22Rv1 (cell line): ENCODE measurements around the gene KCTD7.
"Not testable (repeated sequence)": the region's sequence is repeated elsewhere in the genome, so short reads cannot be mapped to it uniquely, and the experiment has no call there.

Experiments
- H3K27ac ChIP-seq: fragments of 450-650 bp; 2 replicates; pipeline ENCODE4 v1.5.1; 2017
- ZFX ChIP-seq: fragments of 450-650 bp; IDR thresholded peaks from 2 replicates; pipeline ENCODE4 v1.6.1; 2017; ENCODE audit warnings: antibody characterized with exemption, borderline replicate concordance
- TF ChIP-seq, protein P1 (sequence below): fragments of 450-650 bp; IDR thresholded peaks from 2 replicates; pipeline ENCODE4 v1.5.1; 2017; ENCODE audit warnings: mild to moderate bottlenecking

The KCTD7 gene

DNA sequence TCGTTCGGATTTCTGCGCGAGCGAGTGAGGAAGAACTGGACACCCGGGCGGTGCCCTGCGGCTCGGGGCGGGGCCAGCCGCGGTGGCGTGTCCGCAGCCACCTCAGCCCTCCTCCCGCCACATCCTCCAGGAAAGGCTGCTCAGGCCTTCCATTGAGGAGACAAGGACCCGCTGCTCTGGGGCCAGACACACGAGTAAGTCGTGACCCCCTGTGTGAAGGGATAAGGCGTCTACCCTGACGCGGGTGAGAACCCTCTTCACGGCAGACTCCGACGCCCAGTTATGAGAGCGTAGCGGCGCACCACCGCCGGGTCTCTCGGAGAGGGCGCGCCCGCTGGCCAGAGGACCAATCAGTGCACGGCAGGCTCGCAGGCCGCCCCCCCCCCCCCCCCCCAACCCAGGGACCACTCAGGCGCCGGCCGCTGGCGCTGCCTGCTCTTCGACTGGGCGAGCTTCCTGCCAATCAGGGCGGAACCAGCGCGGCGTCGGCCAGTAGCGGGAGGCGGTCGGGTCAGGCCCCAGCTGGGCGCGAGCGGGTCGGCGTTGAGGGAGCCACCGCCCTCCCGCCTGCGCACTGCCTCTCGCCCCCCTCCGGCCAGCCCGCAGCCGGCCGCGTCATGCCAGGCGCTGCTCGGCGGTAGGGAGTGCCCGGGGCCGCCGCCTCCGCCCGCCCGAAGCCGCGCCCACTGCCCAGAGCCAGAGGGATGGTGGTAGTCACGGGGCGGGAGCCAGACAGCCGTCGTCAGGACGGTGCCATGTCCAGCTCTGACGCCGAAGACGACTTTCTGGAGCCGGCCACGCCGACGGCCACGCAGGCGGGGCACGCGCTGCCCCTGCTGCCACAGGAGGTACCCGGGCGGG is at the start of gene KCTD7:
TSS of gene KCTD7 (plus strand) at position 521 of the 861 bp plus-strand sequence. CDS start at position 705, 184 bp downstream.
- H3K27ac ChIP-seq: peak within 1 kb of the TSS; percentile 88
- TF ChIP-seq ZFX: no peak
- TF ChIP-seq, protein P1, sequence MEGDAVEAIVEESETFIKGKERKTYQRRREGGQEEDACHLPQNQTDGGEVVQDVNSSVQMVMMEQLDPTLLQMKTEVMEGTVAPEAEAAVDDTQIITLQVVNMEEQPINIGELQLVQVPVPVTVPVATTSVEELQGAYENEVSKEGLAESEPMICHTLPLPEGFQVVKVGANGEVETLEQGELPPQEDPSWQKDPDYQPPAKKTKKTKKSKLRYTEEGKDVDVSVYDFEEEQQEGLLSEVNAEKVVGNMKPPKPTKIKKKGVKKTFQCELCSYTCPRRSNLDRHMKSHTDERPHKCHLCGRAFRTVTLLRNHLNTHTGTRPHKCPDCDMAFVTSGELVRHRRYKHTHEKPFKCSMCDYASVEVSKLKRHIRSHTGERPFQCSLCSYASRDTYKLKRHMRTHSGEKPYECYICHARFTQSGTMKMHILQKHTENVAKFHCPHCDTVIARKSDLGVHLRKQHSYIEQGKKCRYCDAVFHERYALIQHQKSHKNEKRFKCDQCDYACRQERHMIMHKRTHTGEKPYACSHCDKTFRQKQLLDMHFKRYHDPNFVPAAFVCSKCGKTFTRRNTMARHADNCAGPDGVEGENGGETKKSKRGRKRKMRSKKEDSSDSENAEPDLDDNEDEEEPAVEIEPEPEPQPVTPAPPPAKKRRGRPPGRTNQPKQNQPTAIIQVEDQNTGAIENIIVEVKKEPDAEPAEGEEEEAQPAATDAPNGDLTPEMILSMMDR: no peak

DNA sequence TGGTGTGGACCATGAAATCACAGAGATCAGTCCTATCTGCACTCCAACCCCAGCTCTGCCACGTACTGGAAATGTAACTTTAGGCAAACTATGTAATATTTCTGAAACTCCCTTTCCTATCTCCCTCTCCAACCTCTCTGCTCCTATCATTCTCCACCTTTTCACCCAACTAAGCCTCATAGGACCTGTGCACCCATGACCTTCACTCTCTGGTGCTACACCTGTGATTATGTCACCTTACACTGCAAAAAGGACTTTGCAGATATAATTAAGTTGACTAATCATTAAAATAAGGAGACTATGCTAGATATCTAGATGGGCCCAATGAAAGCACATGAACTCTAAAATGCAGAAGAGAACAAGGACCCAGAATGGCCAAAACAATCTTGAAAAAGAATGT is 48.3 kb upstream of the KCTD7 start:
- H3K27ac ChIP-seq: not testable (repeated sequence)

DNA sequence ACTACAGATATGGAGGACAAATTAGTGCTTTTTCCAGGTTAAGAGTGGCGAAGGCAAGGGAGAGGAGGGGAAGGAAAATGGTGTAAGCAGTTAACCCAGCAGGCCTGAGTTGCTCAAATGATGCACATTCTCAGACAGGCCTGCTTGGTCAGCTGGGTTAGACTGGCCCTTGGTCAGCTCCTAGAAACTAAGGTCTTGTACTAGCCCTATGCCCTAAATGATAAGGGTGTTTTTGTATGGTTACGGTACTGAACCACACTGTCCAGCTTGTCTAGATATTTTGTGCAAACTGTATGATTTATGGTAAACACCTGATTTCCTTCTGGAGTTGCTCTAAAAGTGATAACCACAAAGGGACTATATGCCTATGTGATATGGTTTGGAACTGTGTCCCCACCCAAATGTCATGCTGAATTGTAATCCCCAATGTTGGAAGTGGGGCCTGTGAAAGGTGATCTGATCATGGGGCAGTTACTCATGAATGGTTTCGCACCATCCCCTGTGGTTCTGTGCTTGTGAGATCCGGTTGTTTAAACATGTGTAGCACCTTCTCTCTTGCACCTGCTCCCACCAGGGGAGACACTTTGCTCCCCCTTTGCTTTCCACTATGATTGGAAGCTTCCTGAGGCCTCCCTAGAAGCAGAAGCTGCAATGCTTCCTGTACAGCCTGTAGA is 45.7 kb upstream of the KCTD7 start:
- H3K27ac ChIP-seq: not testable (repeated sequence)

DNA sequence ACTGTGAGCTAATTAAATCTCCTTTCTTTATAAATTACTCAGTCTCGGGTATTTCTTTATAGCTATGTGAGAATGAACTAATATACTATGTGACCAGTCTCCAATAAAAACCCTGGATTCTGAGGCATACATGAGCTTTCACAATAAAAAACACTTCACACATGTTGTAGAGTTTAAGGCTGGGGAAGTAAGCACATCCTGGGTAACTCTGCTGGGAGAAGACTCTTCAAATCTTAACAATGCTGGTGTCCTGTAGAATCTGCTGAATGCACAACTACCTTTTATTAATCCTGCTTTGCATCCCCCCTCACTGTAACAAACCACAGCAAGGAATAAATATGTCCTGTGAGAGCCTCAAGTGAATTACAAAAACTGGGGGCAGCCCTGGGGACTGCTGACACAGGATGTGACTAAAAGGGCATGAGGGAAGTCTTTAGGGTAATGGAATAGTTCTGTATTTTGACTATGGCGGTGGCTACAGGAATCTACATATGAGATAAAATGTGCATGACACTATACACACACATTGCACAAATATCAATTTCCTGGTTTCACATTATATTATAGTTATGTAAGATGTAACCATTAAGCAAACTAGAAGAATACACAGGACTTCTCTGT is 45.1 kb upstream of the KCTD7 start:
- TF ChIP-seq, protein P1: no peak
- no peak for TF ChIP-seq ZFX
- H3K27ac ChIP-seq: no peak overlapping the region

DNA sequence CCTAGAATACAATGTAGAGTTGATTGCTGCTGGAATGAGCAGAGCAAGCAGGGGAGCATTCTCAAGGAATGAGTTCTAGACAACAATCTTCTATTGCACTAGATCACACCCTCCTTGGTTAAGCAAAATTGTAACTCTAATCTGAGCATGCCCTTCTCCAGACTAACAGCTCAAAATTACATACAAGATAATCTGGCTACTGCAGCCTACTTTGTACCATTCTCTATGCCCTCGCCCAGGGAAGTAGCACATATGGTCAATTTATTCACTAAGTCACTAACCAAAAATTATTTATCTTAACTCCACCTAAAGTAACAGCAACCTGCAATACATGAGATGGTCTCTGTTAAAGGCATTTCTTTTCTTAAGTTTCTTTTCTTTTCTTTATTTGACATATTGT is 42.5 kb upstream of the KCTD7 start:
- TF ChIP-seq, protein P1: no peak
- no peak for TF ChIP-seq ZFX
- no peak overlapping the region for H3K27ac ChIP-seq

DNA sequence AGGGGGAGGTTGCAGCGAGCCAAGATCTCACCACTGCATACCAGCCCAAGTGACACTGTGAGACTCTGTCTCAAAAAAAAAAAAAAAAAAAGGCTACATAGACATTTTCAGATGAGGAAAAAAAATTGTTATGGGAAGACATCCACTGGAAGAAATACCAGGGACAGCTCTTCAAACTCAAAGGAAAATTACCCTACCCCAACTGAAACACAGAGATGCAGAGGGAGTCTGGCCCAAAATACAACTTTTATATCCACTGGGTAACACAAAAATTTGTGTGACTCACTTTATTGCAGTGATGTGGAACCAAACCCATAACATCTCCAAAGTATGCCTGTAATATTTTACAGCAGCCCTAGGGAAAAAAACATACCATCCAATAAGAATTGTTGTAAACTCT is 40.5 kb upstream of the KCTD7 start:
- H3K27ac ChIP-seq: not testable (repeated sequence)

DNA sequence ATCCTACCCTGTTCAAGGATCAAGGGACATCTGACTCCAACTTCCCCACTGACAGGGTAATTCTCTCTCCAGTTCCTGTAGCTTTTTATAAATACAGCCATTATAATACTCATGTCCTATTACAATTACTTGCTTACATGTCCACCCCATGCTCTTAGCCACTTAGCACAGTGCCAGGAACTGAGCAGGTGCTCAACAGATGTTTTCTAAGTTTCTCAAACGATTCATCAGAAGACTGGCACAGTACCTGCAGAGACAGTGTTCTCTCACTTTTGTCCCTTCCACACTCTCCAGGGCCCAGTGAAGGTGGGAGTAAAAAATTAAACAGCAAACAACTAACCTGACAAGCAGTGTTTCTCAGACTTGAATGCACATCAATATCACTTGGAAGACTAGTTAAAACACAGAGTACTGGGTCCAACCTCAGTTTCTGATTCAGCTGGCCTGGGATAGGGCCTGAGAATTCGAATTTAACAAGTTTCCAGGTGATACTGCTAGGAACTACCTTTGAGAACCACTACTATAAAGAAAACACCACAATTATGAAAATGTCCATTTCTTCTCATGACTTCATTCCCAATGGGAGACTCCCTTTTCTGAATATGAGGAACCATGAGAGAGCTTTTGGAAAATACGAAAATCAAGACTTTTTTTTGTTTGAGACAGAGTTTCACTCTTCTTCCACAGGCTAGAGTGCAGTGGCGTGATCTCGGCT is 39.7 kb upstream of the KCTD7 start:
- H3K27ac ChIP-seq: not testable (repeated sequence)

DNA sequence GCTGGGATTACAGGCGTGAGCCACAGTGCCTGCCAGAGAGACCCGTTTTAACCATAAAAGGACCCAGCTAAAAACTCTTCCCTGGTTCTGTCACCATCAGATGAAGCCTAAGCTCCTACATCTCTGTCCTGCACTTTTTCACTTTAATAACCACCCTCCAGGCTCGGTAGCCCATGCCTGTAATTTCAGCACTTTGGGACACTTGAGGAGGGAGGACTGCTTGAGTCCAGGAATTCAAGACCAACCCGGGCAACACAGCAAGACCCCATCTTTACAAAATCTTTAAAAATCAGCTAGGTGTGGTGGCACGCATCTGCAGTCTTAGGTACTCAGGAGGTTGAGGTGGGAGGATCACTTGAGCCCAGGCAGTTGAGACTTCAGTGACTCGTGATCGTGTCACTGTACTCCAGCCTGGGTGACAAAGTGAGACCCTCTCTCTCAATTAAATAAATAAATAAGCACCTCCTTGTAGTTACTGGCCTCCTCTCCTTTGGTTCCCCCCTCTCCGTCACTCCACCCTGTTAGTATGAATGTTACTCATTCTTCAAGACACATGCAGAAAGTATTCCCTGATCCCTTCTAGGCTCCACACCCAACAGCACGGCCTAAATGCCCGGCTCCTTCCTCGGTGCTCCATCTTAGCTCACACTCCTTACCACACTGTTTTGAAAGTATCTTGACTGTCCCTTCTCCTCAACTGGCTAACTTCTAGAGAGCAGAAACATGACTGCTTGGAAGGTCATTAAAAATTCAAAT is 38.2 kb upstream of the KCTD7 start:
- H3K27ac ChIP-seq: not testable (repeated sequence)

DNA sequence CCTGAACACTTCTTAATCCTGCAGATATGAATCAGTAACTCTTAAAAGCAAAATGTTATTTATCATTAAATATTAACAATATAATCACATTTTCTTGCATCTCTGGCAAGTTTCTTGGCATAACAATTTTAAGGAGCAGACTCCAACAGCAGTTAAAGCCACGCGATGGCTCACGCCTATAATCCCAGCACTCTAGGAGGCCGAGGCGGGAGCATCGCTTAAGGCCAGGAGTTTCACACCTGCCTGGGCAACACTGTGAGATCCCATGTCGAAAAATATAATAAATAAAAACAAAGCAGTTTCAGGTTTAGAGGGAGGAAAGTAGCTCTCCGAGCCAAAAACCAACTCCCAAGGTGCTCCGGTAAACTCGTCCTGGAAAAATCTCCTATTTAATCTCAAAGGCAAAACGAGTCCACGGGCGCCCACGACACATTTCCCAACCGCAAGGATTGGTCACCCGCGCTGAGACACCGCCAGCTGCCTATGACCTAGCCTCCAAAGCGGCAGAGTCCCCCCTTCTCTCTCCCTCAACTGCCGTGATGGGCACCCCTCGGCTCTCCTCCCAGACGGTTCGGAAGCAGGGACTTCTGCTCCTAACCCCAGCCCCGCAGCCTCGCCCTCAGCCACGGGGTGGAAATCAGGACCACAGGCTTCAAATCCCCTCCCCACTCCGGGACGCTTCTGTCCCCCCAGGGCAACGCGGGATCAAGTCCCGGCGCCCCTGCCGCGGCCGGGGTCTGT is 37.5 kb upstream of the KCTD7 start:
- peak overlapping the region; percentile 88 for H3K27ac ChIP-seq
